ENCODE measurements around the gene FBXW11. TPM values are rescaled to one million over a fixed set of nuclear protein-coding genes. Genes with fewer than 3 reads are reported as not detected.

FBXW11 gene
- total and polyA plus RNA-seq, 2 of the 8 experiments (the other 6 are each of a cell fraction or from before 2014, with no cell fraction given): 45.0 to 75.6 TPM

GRCh38 chr5:172049226-172049796 is 42.9 kb upstream of the FBXW11 start (continued):
- TF ChIP-seq CHD7 (IDR thresholded peaks at IDR 0.05; ENCODE audit: insufficient replicate concordance, low read length) (no peak), TAF7 (optimal IDR thresholded peaks at IDR 0.05; ENCODE audit: borderline replicate concordance, low read depth, low read length) (no peak), SIN3A (conservative IDR thresholded peaks at IDR 0.05 in 1 of 2, IDR thresholded peaks at IDR 0.05 in 1 of 2; ENCODE audit: low read depth in 1 of 2, low read length in 2 of 2) (no peak), CTCF (IDR thresholded peaks at IDR 0.05; ENCODE audit: control extremely low read depth in 1 of 3, insufficient read depth in 1 of 3, low read depth in 1 of 3, low read length in 3 of 3) (peak in 1 of 3 experiments; percentile 30; a peak in 1 of 4 replicates), JUND (IDR thresholded peaks at IDR 0.05; ENCODE audit: low read length) (no peak)

Data from H1 (cell line).